Activated CD4-positive, alpha-beta T cell treated with anti-CD3 and anti-CD28 coated beads, Interleukin-2, amount 10 ng/mL, durations not matched to agents 7 days and 5 days (primary cell): ENCODE data around the gene IL20. TPM values are rescaled to one million over a fixed set of nuclear protein-coding genes. Genes with fewer than 3 reads are reported as not detected.

Source experiments
- CTCF ChIA-PET: fragments of 350-600 bp; sonication (Branson Sonifier 250); formaldehyde crosslinking; loops from one replicate; lab custom pipeline; 2021; ENCODE audit warnings: antibody characterized with exemption; lab: Charles Lee
- POLR2A ChIA-PET: fragments of 350-600 bp; sonication (Branson Sonifier 250); formaldehyde crosslinking; loops from one replicate; lab custom pipeline; 2021; ENCODE audit warnings: antibody characterized with exemption; lab: Charles Lee
- DNase-seq: peaks from one replicate; pipeline ENCODE4 v3.0.0-alpha.2; 2020
- H3K27ac Mint-ChIP-seq: one replicate; pipeline ENCODE4 v1.8.0; 2021; ENCODE audit warnings: mild to moderate bottlenecking, moderate library complexity, mixed read lengths
- H3K27me3 Mint-ChIP-seq: one replicate; pipeline ENCODE4 v1.8.0; 2021; ENCODE audit warnings: mixed read lengths
- H3K36me3 Mint-ChIP-seq: one replicate; pipeline ENCODE4 v1.8.0; 2021; ENCODE audit warnings: low read depth, mixed read lengths
- H3K4me1 Mint-ChIP-seq: one replicate; pipeline ENCODE4 v1.8.0; 2021; ENCODE audit warnings: mixed read lengths
- H3K4me3 Mint-ChIP-seq: one replicate; pipeline ENCODE4 v1.8.0; 2021; ENCODE audit warnings: mild to moderate bottlenecking, moderate library complexity, mixed read lengths
- H3K9me3 Mint-ChIP-seq: one replicate; pipeline ENCODE4 v1.8.0; 2021; ENCODE audit warnings: mixed read lengths
- total RNA-seq, 2 experiments: library from RNA; stranded (reverse); gene quantifications; one replicate each; pipeline ENCODE4 v1.2.3, GENCODE V29; 2021

The IL20 gene
- total RNA-seq: not detected

- ChIA-PET POLR2A (no interaction called here), CTCF (interaction anchor here (1.2 to 1.4 kb wide), 4 partner anchors 18 to 44 kb away, joined by 3 to 5 read pairs (median 4); no protein-coding TSS in a partner anchor)
- no peak within 1 kb of the TSS for H3K4me3 Mint-ChIP-seq
- H3K27me3 Mint-ChIP-seq: peaks cover 36% of the 10 kb centered on the region
- H3K4me1 Mint-ChIP-seq: peaks cover 5% of the 10 kb centered on the region
- DNase-seq: peak; percentile 82
- H3K27ac Mint-ChIP-seq: no peak within 1 kb of the TSS
- no peaks in the 10 kb centered on the region for H3K9me3 Mint-ChIP-seq
- H3K36me3 Mint-ChIP-seq: no peaks in the 10 kb centered on the region
These were observed at the start of gene IL20 for GRCh38 chr1:206864939-206865671. TSS of gene IL20 (plus strand) at chr1:206865623. CDS start at chr1:206865853, 230 bp downstream.

GRCh38 chr1:206816390-206817287 is 48.8 kb upstream of the IL20 start:
- POLR2A ChIA-PET: interaction anchor here (0.6 to 1.2 kb wide), 3 partner anchors 12 to 67 kb away, joined by 3 read pairs; no protein-coding TSS in a partner anchor
- Mint-ChIP-seq H3K27ac (peak overlapping the region; percentile 88), H3K9me3 (peaks cover 17% of the 10 kb centered on the region), H3K36me3 (peaks cover 22% of the 10 kb centered on the region), H3K27me3 (peaks cover 3% of the 10 kb centered on the region), H3K4me1 (peaks cover 45% of the 10 kb centered on the region), H3K4me3 (peak overlapping the region; percentile 7)
- CTCF ChIA-PET: interaction anchor here (0.8 to 3.2 kb wide), 19 partner anchors 8 to 183 kb away, joined by 3 to 16 read pairs (median 4); partner anchors contain the start of gene IL19
- peak; percentile 59 for DNase-seq

GRCh38 chr1:206821493-206821892 is 43.9 kb upstream of the IL20 start:
- no peak for DNase-seq
- Mint-ChIP-seq H3K9me3 (peaks cover 2% of the 10 kb centered on the region), H3K4me3 (no peak overlapping the region), H3K36me3 (no peaks in the 10 kb centered on the region), H3K4me1 (peaks cover 38% of the 10 kb centered on the region), H3K27me3 (peaks cover 3% of the 10 kb centered on the region), H3K27ac (no peak overlapping the region)
- ChIA-PET CTCF (interaction anchor here (1.3 to 3.8 kb wide), 4 partner anchors 11 to 91 kb away, joined by 3 to 13 read pairs (median 4); no protein-coding TSS in a partner anchor), POLR2A (interaction anchor here (1.7 kb wide), 1 partner anchor 14 kb away, joined by 3 read pairs; no protein-coding TSS in a partner anchor)

- Mint-ChIP-seq H3K4me1 (peaks cover 31% of the 10 kb centered on the region), H3K36me3 (no peaks in the 10 kb centered on the region), H3K27ac (no peak overlapping the region), H3K9me3 (peaks cover 4% of the 10 kb centered on the region), H3K27me3 (peaks cover 3% of the 10 kb centered on the region), H3K4me3 (no peak overlapping the region)
- POLR2A ChIA-PET: no interaction called here
- CTCF ChIA-PET: interaction anchor here (1.1 to 3.8 kb wide), 5 partner anchors 9 to 95 kb away, joined by 3 to 13 read pairs (median 5); no protein-coding TSS in a partner anchor
- no peak for DNase-seq
These were observed 41.7 kb upstream of the IL20 start for GRCh38 chr1:206823727-206824126.

- no peaks in the 10 kb centered on the region for H3K36me3 Mint-ChIP-seq
- ChIA-PET POLR2A (no interaction called here), CTCF (interaction anchor here (0.9 to 3.8 kb wide), 6 partner anchors 8 to 176 kb away, joined by 3 to 13 read pairs (median 6); no protein-coding TSS in a partner anchor)
- no peak for DNase-seq
- H3K4me1 Mint-ChIP-seq: peaks cover 37% of the 10 kb centered on the region
- H3K9me3 Mint-ChIP-seq: peaks cover 4% of the 10 kb centered on the region
- H3K27ac Mint-ChIP-seq: no peak overlapping the region
- H3K27me3 Mint-ChIP-seq: peaks cover 3% of the 10 kb centered on the region
- H3K4me3 Mint-ChIP-seq: no peak overlapping the region
These were observed 41.1 kb upstream of the IL20 start for GRCh38 chr1:206824331-206824730.

GRCh38 chr1:206826394-206826793 is 39.0 kb upstream of the IL20 start:
- Mint-ChIP-seq H3K9me3 (peaks cover 4% of the 10 kb centered on the region), H3K27ac (no peak overlapping the region), H3K27me3 (no peaks in the 10 kb centered on the region), H3K36me3 (no peaks in the 10 kb centered on the region), H3K4me3 (no peak overlapping the region), H3K4me1 (peaks cover 48% of the 10 kb centered on the region)
- CTCF ChIA-PET: interaction anchor here (0.9 to 2.0 kb wide), 8 partner anchors 9 to 92 kb away, joined by 3 to 6 read pairs (median 4); no protein-coding TSS in a partner anchor
- POLR2A ChIA-PET: no interaction called here
- DNase-seq: no peak

- Mint-ChIP-seq H3K27me3 (no peaks in the 10 kb centered on the region), H3K36me3 (no peaks in the 10 kb centered on the region), H3K4me1 (peaks cover 63% of the 10 kb centered on the region), H3K27ac (peak overlapping the region; percentile 10), H3K4me3 (no peak overlapping the region), H3K9me3 (peaks cover 4% of the 10 kb centered on the region)
- POLR2A ChIA-PET: no interaction called here
- no peak for DNase-seq
- CTCF ChIA-PET: interaction anchor here (1.3 to 2.8 kb wide), 3 partner anchors 27 to 84 kb away, joined by 3 to 9 read pairs (median 4); no protein-coding TSS in a partner anchor
These were observed 37.4 kb upstream of the IL20 start for GRCh38 chr1:206828061-206828460.

- H3K4me3 Mint-ChIP-seq: peak overlapping the region; percentile 53
- H3K36me3 Mint-ChIP-seq: no peaks in the 10 kb centered on the region
- peak overlapping the region; percentile 92 for H3K27ac Mint-ChIP-seq
- POLR2A ChIA-PET: interaction anchor here (0.7 kb wide), 1 partner anchor 11 kb away, joined by 3 read pairs; no protein-coding TSS in a partner anchor
- DNase-seq: no peak
- CTCF ChIA-PET: interaction anchor here (0.6 to 2.8 kb wide), 7 partner anchors 17 to 106 kb away, joined by 3 to 9 read pairs (median 4); no protein-coding TSS in a partner anchor
- peaks cover 4% of the 10 kb centered on the region for H3K9me3 Mint-ChIP-seq
- peaks cover 70% of the 10 kb centered on the region for H3K4me1 Mint-ChIP-seq
- peaks cover under 1% of the 10 kb centered on the region for H3K27me3 Mint-ChIP-seq
These were observed 36.7 kb upstream of the IL20 start for GRCh38 chr1:206828765-206829164.

GRCh38 chr1:206829282-206829681 is 36.1 kb upstream of the IL20 start:
- no peaks in the 10 kb centered on the region for H3K36me3 Mint-ChIP-seq
- H3K27me3 Mint-ChIP-seq: peaks cover 4% of the 10 kb centered on the region
- peak overlapping the region; percentile 53 for H3K4me3 Mint-ChIP-seq
- peak; percentile 33 for DNase-seq
- ChIA-PET CTCF (interaction anchor here (0.6 to 2.8 kb wide), 7 partner anchors 16 to 106 kb away, joined by 3 to 9 read pairs (median 4); no protein-coding TSS in a partner anchor), POLR2A (interaction anchor here (0.7 kb wide), 1 partner anchor 12 kb away, joined by 3 read pairs; no protein-coding TSS in a partner anchor)
- H3K27ac Mint-ChIP-seq: peak overlapping the region; percentile 92
- peaks cover 70% of the 10 kb centered on the region for H3K4me1 Mint-ChIP-seq
- peaks cover 4% of the 10 kb centered on the region for H3K9me3 Mint-ChIP-seq

- Mint-ChIP-seq H3K4me1 (peaks cover 67% of the 10 kb centered on the region), H3K36me3 (no peaks in the 10 kb centered on the region), H3K4me3 (no peak overlapping the region), H3K27me3 (peaks cover 9% of the 10 kb centered on the region), H3K27ac (peak overlapping the region; percentile 92), H3K9me3 (peaks cover 4% of the 10 kb centered on the region)
- no peak for DNase-seq
- CTCF ChIA-PET: interaction anchor here (0.9 to 2.8 kb wide), 3 partner anchors 16 to 82 kb away, joined by 3 to 9 read pairs (median 4); no protein-coding TSS in a partner anchor
- POLR2A ChIA-PET: no interaction called here
These were observed 35.5 kb upstream of the IL20 start for GRCh38 chr1:206829875-206830274.

- H3K4me1 Mint-ChIP-seq: peaks cover 60% of the 10 kb centered on the region
- POLR2A ChIA-PET: no interaction called here
These were observed 33.8 kb upstream of the IL20 start for GRCh38 chr1:206831650-206832049.

More at GRCh38 chr1:206831650-206832049, 33.8 kb upstream of the IL20 start:
- no peaks in the 10 kb centered on the region for H3K36me3 Mint-ChIP-seq
- H3K27me3 Mint-ChIP-seq: peaks cover 14% of the 10 kb centered on the region
- H3K4me3 Mint-ChIP-seq: no peak overlapping the region
- H3K27ac Mint-ChIP-seq: no peak overlapping the region
- CTCF ChIA-PET: interaction anchor here (1.2 to 3.3 kb wide), 7 partner anchors 9 to 196 kb away, joined by 3 to 16 read pairs (median 4); partner anchors contain the start of gene DYRK3
- H3K9me3 Mint-ChIP-seq: peaks cover 1% of the 10 kb centered on the region
- no peak for DNase-seq
